Measurements from ENCODE around the gene SHISA2.

SHISA2 gene

GRCh38 chr13:26061947-26062346, 10.1 kb upstream of the SHISA2 start:
- Histone ChIP-seq H3K79me2 (ENCODE audit: insufficient read depth, low read length) (no peaks in the 10 kb centered on the region), H3K27me3 (ENCODE audit: insufficient read depth, low read length, poor library complexity, severe bottlenecking) (no peaks in the 10 kb centered on the region), H2AFZ (ENCODE audit: low read length) (no peak overlapping the region), H3K9ac (ENCODE audit: low read depth, low read length, poor library complexity, severe bottlenecking) (no peak overlapping the region), H3K4me1 (ENCODE audit: insufficient read depth, low read length, poor library complexity, severe bottlenecking) (peaks cover 19% of the 10 kb centered on the region), H3K4me2 (ENCODE audit: low read depth, low read length, poor library complexity, severe bottlenecking) (no peak overlapping the region), H4K20me1 (ENCODE audit: insufficient read depth, low read length, poor library complexity, severe bottlenecking) (no peaks in the 10 kb centered on the region), H3K36me3 (ENCODE audit: insufficient read depth, low read length) (no peaks in the 10 kb centered on the region), H3K9me3 (ENCODE audit: insufficient read depth, low read depth, low read length) (no peaks in the 10 kb centered on the region), H3K4me3 (ENCODE audit: low read length, poor library complexity, severe bottlenecking) (no peak overlapping the region), H3K9me2 (replicated peaks; ENCODE audit: low read depth, low read length) (no peaks in the 10 kb centered on the region), H3F3A (ENCODE audit: low read depth) (no peaks in the 10 kb centered on the region)
- no peak for TF ChIP-seq EZH2phosphoT487 (IDR thresholded peaks at IDR 0.05; ENCODE audit: borderline replicate concordance)
- TF ChIP-seq, protein P1, sequence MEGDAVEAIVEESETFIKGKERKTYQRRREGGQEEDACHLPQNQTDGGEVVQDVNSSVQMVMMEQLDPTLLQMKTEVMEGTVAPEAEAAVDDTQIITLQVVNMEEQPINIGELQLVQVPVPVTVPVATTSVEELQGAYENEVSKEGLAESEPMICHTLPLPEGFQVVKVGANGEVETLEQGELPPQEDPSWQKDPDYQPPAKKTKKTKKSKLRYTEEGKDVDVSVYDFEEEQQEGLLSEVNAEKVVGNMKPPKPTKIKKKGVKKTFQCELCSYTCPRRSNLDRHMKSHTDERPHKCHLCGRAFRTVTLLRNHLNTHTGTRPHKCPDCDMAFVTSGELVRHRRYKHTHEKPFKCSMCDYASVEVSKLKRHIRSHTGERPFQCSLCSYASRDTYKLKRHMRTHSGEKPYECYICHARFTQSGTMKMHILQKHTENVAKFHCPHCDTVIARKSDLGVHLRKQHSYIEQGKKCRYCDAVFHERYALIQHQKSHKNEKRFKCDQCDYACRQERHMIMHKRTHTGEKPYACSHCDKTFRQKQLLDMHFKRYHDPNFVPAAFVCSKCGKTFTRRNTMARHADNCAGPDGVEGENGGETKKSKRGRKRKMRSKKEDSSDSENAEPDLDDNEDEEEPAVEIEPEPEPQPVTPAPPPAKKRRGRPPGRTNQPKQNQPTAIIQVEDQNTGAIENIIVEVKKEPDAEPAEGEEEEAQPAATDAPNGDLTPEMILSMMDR (conservative IDR thresholded peaks at IDR 0.05; ENCODE audit: low read length) = no peak

DNA sequence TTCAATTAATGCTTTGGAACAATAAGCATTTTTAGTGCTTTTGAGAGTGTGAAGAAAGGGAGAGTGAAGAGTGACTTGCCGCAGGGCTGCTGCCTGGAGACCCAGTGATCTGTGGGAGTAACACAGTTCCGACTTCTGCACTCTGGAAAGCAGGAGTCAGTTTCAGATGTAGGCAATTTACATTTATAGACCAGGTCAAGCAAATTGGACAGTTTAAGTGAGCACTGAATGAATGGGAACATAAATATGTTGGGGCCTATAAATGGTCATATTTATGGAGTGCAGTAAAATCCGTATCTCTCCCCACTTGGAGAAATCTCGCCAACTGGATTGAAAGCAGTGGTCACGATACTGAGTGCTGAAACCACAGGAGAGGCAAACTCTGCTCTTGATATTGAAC, 9.4 kb upstream of the SHISA2 start:
- Histone ChIP-seq H2AFZ (ENCODE audit: low read length) (no peak overlapping the region), H3K4me3 (ENCODE audit: low read length, poor library complexity, severe bottlenecking) (no peak overlapping the region), H3K9ac (ENCODE audit: low read depth, low read length, poor library complexity, severe bottlenecking) (no peak overlapping the region), H3K79me2 (ENCODE audit: insufficient read depth, low read length) (no peaks in the 10 kb centered on the region), H3K4me2 (ENCODE audit: low read depth, low read length, poor library complexity, severe bottlenecking) (no peak overlapping the region), H3K36me3 (ENCODE audit: insufficient read depth, low read length) (no peaks in the 10 kb centered on the region), H3K9me3 (ENCODE audit: insufficient read depth, low read depth, low read length) (no peaks in the 10 kb centered on the region), H3K4me1 (ENCODE audit: insufficient read depth, low read length, poor library complexity, severe bottlenecking) (peaks cover 26% of the 10 kb centered on the region), H4K20me1 (ENCODE audit: insufficient read depth, low read length, poor library complexity, severe bottlenecking) (no peaks in the 10 kb centered on the region), H3K27me3 (ENCODE audit: insufficient read depth, low read length, poor library complexity, severe bottlenecking) (no peaks in the 10 kb centered on the region), H3K9me2 (replicated peaks; ENCODE audit: low read depth, low read length) (no peaks in the 10 kb centered on the region), H3F3A (ENCODE audit: low read depth) (no peaks in the 10 kb centered on the region)
- TF ChIP-seq, protein P1 (conservative IDR thresholded peaks at IDR 0.05; ENCODE audit: low read length) = no peak
- no peak for TF ChIP-seq EZH2phosphoT487 (IDR thresholded peaks at IDR 0.05; ENCODE audit: borderline replicate concordance)

DNA sequence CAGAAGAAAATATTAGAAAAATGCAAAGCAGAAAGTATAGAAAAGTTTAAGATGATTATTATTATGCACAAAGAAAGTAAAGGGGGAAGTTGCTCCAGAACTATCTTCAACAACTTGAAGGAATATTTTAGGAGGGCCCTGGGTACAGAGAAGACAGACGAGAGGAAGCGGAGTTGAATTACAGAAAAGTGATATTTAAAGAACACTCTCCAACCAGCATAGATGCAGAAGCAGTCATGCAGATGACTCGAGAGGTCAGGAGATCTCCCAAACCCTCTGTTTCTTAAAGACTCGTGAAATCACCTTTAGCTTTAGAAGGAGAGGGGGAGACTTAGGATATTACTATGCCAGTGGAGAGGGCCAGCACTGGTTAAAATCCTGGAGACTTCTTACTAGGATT, 8.5 kb upstream of the SHISA2 start:
- Histone ChIP-seq H3K4me2 (ENCODE audit: low read depth, low read length, poor library complexity, severe bottlenecking) (no peak overlapping the region), H3K27me3 (ENCODE audit: insufficient read depth, low read length, poor library complexity, severe bottlenecking) (no peaks in the 10 kb centered on the region), H3K36me3 (ENCODE audit: insufficient read depth, low read length) (no peaks in the 10 kb centered on the region), H4K20me1 (ENCODE audit: insufficient read depth, low read length, poor library complexity, severe bottlenecking) (no peaks in the 10 kb centered on the region), H3F3A (ENCODE audit: low read depth) (no peaks in the 10 kb centered on the region), H3K9ac (ENCODE audit: low read depth, low read length, poor library complexity, severe bottlenecking) (no peak overlapping the region), H2AFZ (ENCODE audit: low read length) (no peak overlapping the region), H3K79me2 (ENCODE audit: insufficient read depth, low read length) (no peaks in the 10 kb centered on the region), H3K9me3 (ENCODE audit: insufficient read depth, low read depth, low read length) (no peaks in the 10 kb centered on the region), H3K4me3 (ENCODE audit: low read length, poor library complexity, severe bottlenecking) (no peak overlapping the region), H3K9me2 (replicated peaks; ENCODE audit: low read depth, low read length) (no peaks in the 10 kb centered on the region), H3K4me1 (ENCODE audit: insufficient read depth, low read length, poor library complexity, severe bottlenecking) (peaks cover 30% of the 10 kb centered on the region)
- TF ChIP-seq EZH2phosphoT487 (IDR thresholded peaks at IDR 0.05; ENCODE audit: borderline replicate concordance) = no peak
- TF ChIP-seq, protein P1 (conservative IDR thresholded peaks at IDR 0.05; ENCODE audit: low read length) = no peak
